ENCODE data around the gene DENR. TPM values are rescaled to one million over a fixed set of nuclear protein-coding genes. Genes with fewer than 3 reads are reported as not detected.

The DENR gene
- total RNA-seq, 1 experiment from 2014 or later, result 116 TPM

DNA sequence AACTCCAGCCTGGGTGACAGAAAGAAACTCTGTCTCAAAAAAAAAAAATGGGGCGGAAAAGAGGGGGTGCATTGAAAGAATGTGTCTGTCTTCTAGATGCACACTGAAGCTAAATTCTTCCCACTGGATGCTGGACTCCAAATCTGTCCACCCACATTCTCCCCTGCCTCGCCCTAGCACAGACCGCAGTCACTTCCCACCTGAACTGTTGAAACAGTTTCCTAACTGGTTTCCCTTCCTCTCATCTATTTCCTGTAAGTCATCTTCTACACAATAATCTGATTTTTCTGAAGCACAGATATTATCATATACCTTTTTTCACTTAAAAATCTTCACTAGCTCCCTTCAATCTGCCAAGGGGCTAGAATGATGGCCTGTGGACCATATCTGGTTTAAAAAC is 20.5 kb upstream of the DENR start:
- DNase-seq (ENCODE audit: low spot score), result no peak
- H3K27me3 ChIP-seq (replicated peaks; ENCODE audit: insufficient read depth, low read depth, low read length, poor library complexity), result no peaks in the 10 kb centered on the region
- no peaks in the 10 kb centered on the region for H3K36me3 ChIP-seq (ENCODE audit: insufficient read depth, low read length, poor library complexity, severe bottlenecking)
- peaks cover 15% of the 10 kb centered on the region for H3K4me1 ChIP-seq (ENCODE audit: insufficient read depth, low read length, poor library complexity, severe bottlenecking)
- POLR2A ChIA-PET (ENCODE audit: low non-redundant PET), result no interaction called here
- H3K4me3 ChIP-seq (ENCODE audit: low read depth, low read length, poor library complexity, severe bottlenecking), result no peak overlapping the region
- no peak for TF ChIP-seq CTCF (conservative IDR thresholded peaks at IDR 0.05; ENCODE audit: low read depth, low read length)
- no peak for TF ChIP-seq EZH2 (IDR thresholded peaks at IDR 0.05; ENCODE audit: borderline replicate concordance, low read depth, low read length, poor library complexity, severe bottlenecking)
- no peaks in the 10 kb centered on the region for H3K9me3 ChIP-seq (ENCODE audit: low read depth, low read length, poor library complexity, severe bottlenecking)
- intact Hi-C loops (cut with micrococcal nuclease; ENCODE audit: unreplicated experiment), result no loop called here
- BruUV-seq (replicated peaks), result no TSS peak
- CTCF ChIA-PET, result no interaction called here
- H3K27ac ChIP-seq (ENCODE audit: low read depth, low read length, poor library complexity, severe bottlenecking), result no peak overlapping the region

- Histone ChIP-seq H3K9me3 (ENCODE audit: low read depth, low read length, poor library complexity, severe bottlenecking) (no peaks in the 10 kb centered on the region), H3K27me3 (replicated peaks; ENCODE audit: insufficient read depth, low read depth, low read length, poor library complexity) (no peaks in the 10 kb centered on the region), H3K4me1 (ENCODE audit: insufficient read depth, low read length, poor library complexity, severe bottlenecking) (peaks cover 15% of the 10 kb centered on the region), H3K4me3 (ENCODE audit: low read depth, low read length, poor library complexity, severe bottlenecking) (no peak overlapping the region), H3K36me3 (ENCODE audit: insufficient read depth, low read length, poor library complexity, severe bottlenecking) (no peaks in the 10 kb centered on the region), H3K27ac (ENCODE audit: low read depth, low read length, poor library complexity, severe bottlenecking) (no peak overlapping the region)
- BruUV-seq (replicated peaks), result no TSS peak
- DNase-seq (ENCODE audit: low spot score), result no peak
- no peak for TF ChIP-seq CTCF (conservative IDR thresholded peaks at IDR 0.05; ENCODE audit: low read depth, low read length)
- no peak for TF ChIP-seq EZH2 (IDR thresholded peaks at IDR 0.05; ENCODE audit: borderline replicate concordance, low read depth, low read length, poor library complexity, severe bottlenecking)
- POLR2A ChIA-PET (ENCODE audit: low non-redundant PET), result no interaction called here
- intact Hi-C loops (cut with micrococcal nuclease; ENCODE audit: unreplicated experiment), result no loop called here
- CTCF ChIA-PET, result no interaction called here
Measured at GRCh38 chr12:122732611-122733010, 20.0 kb upstream of the DENR start.

DNA sequence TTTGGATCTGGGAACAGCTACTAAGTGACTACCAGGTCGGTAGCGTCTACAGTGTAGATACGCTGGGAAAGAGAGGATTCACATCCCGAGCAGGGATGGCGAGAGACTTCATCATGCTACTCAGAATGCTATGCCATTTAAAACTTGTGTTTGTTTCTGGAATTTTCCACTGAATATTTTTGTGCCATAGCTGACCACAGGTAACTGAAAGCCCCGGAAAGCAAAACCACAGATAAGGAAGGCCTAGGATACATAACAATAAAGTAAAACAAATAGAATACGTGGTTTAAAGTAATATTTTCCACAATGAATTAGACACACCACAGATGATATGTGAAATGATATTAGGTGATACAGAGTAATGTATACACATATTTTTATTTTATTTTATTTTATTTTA is 14.1 kb upstream of the DENR start:
- BruUV-seq (replicated peaks), result no TSS peak
- ChIA-PET CTCF (no interaction called here), POLR2A (ENCODE audit: low non-redundant PET) (no interaction called here)
- Histone ChIP-seq H3K4me1 (ENCODE audit: insufficient read depth, low read length, poor library complexity, severe bottlenecking) (no peaks in the 10 kb centered on the region), H3K4me3 (ENCODE audit: low read depth, low read length, poor library complexity, severe bottlenecking) (no peak overlapping the region), H3K27ac (ENCODE audit: low read depth, low read length, poor library complexity, severe bottlenecking) (no peak overlapping the region), H3K36me3 (ENCODE audit: insufficient read depth, low read length, poor library complexity, severe bottlenecking) (no peaks in the 10 kb centered on the region), H3K27me3 (replicated peaks; ENCODE audit: insufficient read depth, low read depth, low read length, poor library complexity) (no peaks in the 10 kb centered on the region), H3K9me3 (ENCODE audit: low read depth, low read length, poor library complexity, severe bottlenecking) (no peaks in the 10 kb centered on the region)
- intact Hi-C loops (cut with micrococcal nuclease; ENCODE audit: unreplicated experiment), result no loop called here
- no peak for DNase-seq (ENCODE audit: low spot score)
- TF ChIP-seq EZH2 (IDR thresholded peaks at IDR 0.05; ENCODE audit: borderline replicate concordance, low read depth, low read length, poor library complexity, severe bottlenecking), result no peak
- no peak for TF ChIP-seq CTCF (conservative IDR thresholded peaks at IDR 0.05; ENCODE audit: low read depth, low read length)
